Renal cortex interstitium (tissue), 11 donors: ENCODE measurements around the gene MOBP. TPM values are rescaled to one million over a fixed set of nuclear protein-coding genes. Genes with fewer than 3 reads are reported as not detected.
A peak's percentile ranks its signal among the peaks of the same experiment; 100 is the strongest.

ENCODE experiments used
- DNase-seq, 11 donors: peaks; one replicate each; pipeline ENCODE4 v3.0.0-alpha.2; 2013; ENCODE audit warnings: low read depth in 9 of 11, low spot score in 4 of 11; ENCODE audit errors: extremely low read depth in 1 of 11
- polyA plus RNA-seq, 3 donors: library from polyadenylated mRNA; unstranded; fragments of 120-200 nt; gene quantifications; one replicate each; pipeline ENCODE4 v1.2.1, GENCODE V29; 2013; ENCODE audit not compliant: insufficient read length in 3 of 3

Gene MOBP
- polyA plus RNA-seq, 3 donors, result 0.16 to 0.36 (median 0.17) TPM

DNA sequence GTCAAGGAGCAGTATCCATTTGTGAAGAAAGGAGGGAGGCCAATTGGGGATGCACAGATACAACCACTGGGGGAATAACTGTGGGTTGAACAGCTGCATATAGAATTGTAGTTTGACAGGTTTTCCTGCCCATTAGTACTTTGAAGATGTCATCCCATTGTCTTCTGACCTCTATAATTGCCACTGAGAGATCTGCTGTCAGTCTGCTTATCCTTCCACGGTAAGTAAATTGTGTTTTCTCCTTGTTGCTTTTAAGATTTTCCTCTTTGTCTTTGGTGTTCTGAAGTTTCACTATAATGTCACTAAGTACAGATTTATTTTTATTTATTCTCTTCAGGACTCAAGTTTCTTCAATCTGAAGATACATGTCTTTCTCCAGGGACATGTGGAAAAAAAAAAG is 56.6 kb downstream of the MOBP start:
- DNase-seq, result no peak

DNA sequence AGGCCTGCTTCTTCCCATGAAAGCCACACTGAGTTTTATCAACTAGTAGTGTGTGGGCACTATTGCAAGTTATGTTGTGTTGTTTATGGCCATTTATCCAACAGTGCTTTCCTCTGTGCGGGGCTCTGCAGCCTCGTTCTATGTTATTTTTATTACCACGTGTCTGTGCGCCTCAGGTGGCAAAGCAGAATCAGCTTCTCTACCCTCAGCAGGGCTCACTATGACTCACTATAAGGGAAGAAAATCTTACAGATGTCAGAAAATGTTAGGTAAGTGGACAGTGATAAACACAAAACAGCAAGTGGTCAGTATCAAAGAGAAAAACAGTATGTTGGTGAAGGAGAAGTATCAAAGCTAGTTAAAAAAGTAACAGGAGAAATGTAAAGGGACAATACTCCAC is 61.4 kb downstream of the MOBP start:
- DNase-seq, result no peak

DNA sequence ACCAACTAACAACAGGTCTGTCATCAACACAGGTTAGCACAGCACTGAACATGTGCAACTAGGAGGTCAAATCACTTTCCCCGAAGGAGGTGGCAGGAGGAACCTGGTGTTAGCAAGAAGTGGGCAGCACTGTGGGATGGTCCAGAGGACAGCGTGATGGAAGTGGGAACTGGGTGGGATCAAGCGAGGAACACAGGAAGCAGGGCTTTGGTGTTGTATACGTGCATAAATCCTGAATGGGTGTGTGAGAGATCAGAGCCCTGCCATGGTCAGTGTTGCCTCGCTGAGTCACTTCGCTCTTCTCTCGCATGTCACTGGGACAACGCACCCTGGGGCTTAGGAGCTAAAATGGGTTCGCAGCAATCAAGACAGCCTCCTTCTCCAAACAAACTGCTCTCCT is 62.1 kb downstream of the MOBP start:
- DNase-seq, result no peak

DNA sequence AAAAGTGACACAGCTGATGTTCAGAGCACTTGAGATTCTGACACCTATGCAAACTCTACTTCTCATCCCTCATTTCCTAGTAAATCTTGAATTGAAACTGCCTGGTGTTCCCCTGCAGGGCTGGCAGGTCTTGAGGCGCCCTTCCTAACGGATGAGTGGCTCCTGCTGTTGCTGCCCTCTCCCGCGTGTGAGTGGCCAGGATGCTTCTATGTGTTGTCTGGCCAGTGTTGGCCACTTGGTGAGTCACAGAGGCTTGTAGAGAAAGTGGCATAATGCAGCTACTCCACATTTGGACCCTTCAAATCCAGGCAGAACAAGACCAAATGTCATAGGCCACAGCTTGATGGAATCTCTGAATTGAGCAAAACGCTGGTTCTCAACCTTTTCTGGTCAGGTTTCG is 63.6 kb downstream of the MOBP start:
- DNase-seq, result no peak

DNA sequence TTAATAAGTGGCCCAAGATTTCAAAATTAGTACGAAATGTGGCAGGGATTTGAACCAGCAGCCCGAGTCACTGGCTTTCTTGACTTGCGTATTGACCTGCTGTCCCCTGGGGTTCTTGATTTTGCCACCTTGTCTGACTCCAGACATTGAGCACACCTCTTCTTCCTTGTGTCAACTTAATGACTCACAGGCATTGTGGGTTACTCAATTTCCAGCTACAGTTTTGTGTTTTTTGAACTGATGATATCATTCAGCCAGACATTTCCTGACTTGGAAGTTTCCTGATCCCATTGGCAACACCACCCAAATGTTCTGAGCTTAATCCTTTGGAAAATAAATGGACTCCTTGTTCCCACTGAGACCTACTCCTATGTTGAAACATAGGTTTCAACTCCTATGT is 64.2 kb downstream of the MOBP start:
- no peak for DNase-seq

DNA sequence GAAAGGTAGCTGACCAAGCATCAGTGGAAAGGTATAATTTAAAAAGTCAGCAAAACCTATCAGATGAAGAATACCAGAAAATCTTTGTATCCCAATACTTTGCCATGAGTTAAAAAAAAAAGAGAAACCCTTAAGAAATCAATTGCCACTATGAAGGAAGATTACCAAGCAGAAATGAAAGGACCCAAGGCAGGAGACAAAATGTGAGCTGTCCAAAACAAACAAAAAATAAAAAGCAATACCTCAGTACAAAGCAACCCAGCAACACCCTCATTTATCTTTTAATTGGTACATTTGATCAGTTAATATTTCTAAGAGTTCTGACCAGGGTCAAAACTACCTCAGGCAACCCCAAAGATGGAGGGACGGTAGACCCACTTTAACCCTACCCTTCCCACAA is 65.3 kb downstream of the MOBP start:
- no peak for DNase-seq

DNA sequence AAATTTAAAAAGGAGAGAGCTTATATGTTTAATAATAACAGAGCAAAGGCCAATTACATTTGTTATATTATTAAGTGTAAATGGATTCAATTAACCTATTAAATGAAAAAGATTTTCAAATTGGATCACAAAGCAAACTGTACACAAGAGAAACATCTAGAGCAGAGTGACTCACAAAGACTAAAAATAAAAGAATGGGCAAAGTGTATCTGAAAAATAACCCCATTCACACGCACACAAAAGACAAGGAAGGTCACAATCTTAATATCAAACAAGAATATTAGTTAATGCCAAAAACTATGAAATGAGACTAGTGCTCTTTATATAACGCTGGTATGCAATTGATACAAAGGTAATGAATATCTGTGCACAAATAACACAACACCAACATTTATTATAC is 65.7 kb downstream of the MOBP start:
- DNase-seq, result no peak

DNA sequence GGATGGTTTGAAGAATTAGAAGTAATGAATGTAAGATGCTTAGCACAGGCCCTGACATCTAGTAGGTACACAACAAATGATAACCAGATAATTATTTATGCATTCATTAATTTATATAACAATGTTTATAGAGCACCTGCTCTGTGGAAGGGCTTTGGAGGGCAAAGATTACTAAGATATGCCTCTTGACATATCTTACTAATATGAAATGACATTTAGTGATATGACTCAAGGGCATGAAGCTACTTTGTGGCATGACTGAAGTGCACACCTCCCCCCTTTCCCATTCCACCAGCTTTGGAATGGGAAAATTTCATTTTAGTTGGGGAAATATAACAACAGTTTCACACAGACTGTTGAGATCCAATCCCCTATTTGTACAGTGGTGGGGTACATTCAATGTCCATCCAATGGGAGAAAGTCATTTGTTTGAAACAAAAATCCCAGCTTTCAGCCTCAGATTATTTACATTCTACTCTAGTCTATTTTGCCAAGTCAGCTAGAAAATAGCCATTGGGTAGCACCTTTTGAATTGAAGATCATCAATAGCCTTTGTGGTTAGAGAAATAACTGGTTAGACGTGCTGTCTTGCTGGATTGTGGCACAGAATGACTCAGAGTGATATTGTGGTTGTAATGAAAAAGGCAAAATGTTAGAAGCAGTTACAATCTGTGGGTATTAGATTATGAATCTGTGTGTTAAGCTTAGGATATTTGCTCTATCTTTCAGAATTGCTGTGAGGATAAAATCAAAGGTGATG is 72.9 kb downstream of the MOBP start:
- no peak for DNase-seq

DNA sequence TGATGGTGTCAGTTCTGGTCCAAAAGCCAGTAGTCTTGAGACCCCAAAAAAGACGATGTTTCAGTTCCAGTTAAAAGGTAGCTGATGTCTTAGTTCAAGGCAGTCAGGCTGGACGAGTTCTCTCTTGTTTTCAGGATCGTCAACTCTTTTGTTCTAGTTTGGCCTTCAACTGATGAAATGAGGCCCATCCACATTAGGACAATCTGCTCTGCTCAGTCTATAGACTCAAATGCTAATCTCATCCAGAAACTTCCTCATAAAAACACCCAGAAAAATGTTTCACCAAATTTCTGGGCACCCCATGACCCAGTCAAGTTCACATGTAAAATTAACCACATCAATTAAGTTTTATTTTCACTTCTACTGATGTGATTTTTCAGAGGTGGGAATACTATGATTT is 74.0 kb downstream of the MOBP start:
- no peak for DNase-seq

DNA sequence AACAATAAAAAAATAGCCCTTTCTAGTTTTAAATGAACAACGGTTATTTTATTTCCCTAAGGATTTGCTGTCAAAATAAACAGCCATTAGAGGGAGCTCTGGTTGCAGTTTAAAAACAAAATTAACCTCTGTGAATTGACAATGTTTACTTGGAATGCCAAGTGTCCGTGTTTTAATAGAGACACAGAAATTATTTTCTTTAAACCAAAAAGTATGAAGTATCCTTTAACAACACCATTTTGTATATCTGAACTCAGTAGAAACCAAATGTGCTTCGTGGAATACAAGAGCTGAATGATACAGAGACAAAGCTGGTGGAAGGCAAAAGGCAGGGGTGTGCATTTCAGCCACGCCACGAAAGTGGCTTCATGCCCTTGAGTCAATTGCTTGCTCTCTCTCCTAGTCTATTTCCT is 74.4 kb downstream of the MOBP start:
- DNase-seq, result peak in 5 of 11 donors; percentile 1 to 20 (median 5)

DNA sequence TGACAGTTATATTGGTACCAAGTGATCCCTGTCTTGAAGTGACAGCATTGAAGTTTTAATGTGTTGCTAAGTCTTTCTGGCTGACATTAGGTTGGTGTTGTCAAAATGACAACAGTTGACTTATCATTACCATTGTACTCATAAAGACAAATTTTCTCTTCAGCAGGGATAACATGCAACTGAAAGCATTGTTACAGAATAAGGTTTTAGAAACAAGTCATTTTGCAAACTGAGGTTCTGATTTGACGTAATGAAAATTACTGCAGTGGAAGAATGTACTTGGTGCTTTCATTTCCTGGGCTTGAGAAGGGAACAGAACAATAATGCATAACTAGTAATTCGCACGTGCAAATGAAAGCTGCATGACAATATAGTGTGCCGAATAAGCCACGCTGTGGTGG is 75.1 kb downstream of the MOBP start:
- no peak for DNase-seq

DNA sequence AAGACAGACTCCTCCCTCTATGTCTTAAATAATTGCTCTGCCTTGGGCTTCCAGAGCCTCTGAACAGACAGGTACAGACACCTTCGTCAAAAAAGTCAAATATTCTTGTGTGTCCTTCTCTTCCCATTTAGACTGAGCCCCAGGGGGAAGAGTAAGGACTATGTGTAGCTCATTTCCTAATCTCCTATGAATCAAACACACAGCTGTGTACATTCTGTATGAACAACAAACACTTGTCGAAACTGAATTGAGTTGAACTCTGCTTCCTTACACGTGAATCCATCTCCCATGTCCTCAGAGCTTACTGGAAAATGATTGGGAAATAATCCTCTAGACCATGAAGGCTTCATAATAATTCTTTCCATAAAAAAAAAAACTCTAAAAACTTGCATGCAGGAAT is 80.8 kb downstream of the MOBP start:
- DNase-seq, result no peak

DNA sequence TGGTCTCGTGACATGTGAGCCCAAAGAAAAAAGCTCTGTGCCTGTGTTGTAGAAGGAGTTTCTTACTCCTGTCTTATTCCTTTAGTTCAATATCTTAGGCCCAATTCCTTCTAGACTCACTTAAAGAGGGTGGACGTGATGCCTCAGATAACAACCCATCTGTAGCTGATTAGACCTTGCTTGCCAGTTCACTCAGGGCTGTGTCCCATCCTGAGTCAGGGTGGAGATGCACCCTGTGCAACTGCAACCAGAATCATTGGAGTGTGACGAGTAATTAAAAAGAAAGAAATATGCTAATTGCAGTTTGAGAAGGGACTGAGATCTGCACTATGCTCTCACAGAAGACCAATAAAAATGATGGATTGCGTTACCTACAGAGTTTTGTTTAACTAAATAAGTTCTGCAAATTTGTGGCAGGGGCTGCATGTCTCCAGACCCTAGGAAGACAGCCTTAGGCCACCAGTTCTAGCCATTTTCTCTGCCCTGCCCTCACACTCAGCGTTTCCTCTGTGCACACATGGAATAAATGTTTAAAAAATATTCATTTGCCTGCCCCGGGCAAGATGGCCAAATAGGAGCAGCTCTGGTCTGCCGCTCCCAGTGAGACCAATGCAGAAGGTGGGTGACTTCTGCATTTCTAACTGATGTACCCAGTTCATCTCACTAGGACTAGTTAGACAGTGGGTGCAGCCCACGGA is 83.0 kb downstream of the MOBP start:
- no peak for DNase-seq

Other genes starting within 250 kb of the MOBP start
- 1 to 10 TPM; 1.7 to 5.3 (median 3.4) TPM for gene CX3CR1, start 187.6 kb upstream of the MOBP start, polyA plus RNA-seq
- not detected for gene CCR8, start 138.0 kb upstream of the MOBP start, polyA plus RNA-seq
- 10 to 100 TPM; 33.4 to 34.8 (median 33.8) TPM for gene SLC25A38, start 84.3 kb upstream of the MOBP start, polyA plus RNA-seq
- 1,000 to 10,000 TPM; 1,356 to 1,593 (median 1,511) TPM for gene RPSA, start 61.0 kb upstream of the MOBP start, polyA plus RNA-seq